HEK293 (cell line): ENCODE measurements around the gene SMIM33.

ENCODE experiments used
- CTCF ChIP-seq: fragments of 450-650 bp; formaldehyde crosslinking; IDR thresholded peaks from 2 replicates; pipeline ENCODE4 v1.5.1; 2016; ENCODE audit warnings: missing biosample characterization, missing genetic modification characterization
- PRDM4 ChIP-seq: fragments of 450-650 bp; formaldehyde crosslinking; IDR thresholded peaks from 2 replicates; pipeline ENCODE4 v1.5.1; 2017; ENCODE audit warnings: missing biosample characterization, missing genetic modification characterization
- TCF7L2 ChIP-seq: IDR thresholded peaks from 2 replicates; pipeline ENCODE4 v1.6.1; 2011; ENCODE audit warnings: low read depth, mild to moderate bottlenecking, inconsistent platforms, low read length, moderate library complexity, borderline replicate concordance
- ZNF302 ChIP-seq: fragments of 450-650 bp; formaldehyde crosslinking; IDR thresholded peaks from 2 replicates; pipeline ENCODE4 v1.5.1; 2016; ENCODE audit warnings: missing biosample characterization, missing genetic modification characterization, low read depth
- ZNF514 ChIP-seq: fragments of 450-650 bp; formaldehyde crosslinking; IDR thresholded peaks from 2 replicates; pipeline ENCODE4 v1.5.1; 2016; ENCODE audit warnings: missing biosample characterization, missing genetic modification characterization
- ZNF658 ChIP-seq: fragments of 450-650 bp; formaldehyde crosslinking; IDR thresholded peaks from 2 replicates; pipeline ENCODE4; 2016; ENCODE audit warnings: missing biosample characterization, missing genetic modification characterization

DNA sequence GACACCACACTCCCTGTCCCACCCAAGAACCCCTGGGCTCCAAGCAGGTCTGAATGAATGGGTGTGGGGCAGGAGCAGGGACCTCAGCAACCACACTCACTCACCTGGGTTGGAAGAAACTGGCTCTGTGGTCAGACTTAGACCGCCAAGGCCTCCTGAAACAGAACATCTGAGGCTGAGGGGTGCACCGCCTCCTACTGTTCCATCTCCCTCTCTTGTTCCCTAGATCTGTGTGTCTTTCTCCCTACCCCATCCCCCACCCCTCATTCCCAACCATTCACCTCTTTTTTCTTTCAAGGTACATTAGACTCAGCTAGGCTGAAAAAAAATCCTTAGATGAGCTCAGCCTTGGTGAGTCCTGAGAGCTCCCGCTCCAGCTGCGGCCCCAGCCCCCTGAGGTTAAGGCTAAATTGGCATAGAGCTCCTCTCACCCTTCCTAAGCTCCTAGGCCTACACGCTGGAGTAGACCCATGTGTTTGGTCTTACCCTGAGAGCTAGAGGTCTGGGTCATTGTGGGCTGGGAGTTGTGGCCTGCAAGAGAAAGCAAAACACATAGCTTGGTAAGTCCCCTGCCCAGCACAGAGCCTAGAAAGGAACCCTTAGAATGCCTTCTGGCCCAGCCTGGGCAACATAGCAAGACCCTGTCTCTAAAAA is 13.0 kb upstream of the SMIM33 start:
- TF ChIP-seq CTCF (tag by site-specific recombination) (no peak), ZNF514 (tag by site-specific recombination) (no peak), TCF7L2 (no peak), ZNF302 (tag by site-specific recombination) (no peak), ZNF658 (tag by site-specific recombination) (no peak), PRDM4 (tag by site-specific recombination) (no peak)
